Measurements from ENCODE around the gene SLPI.

- no peak for TF ChIP-seq CTCF (conservative IDR thresholded peaks at IDR 0.05; ENCODE audit: low read length)
- no peak for TF ChIP-seq EZH2phosphoT487 (IDR thresholded peaks at IDR 0.05; ENCODE audit: borderline replicate concordance, low read depth, low read length)
Measured at GRCh38 chr20:45291526-45291925, 37.2 kb upstream of the SLPI start.

Measured in OCI-LY7 (cell line).